Sigmoid colon (tissue), 7 donors: ENCODE results near the gene SLC9A3. TPM values are rescaled to one million over a fixed set of nuclear protein-coding genes. Genes with fewer than 3 reads are reported as not detected.

ENCODE experiments used
- DNase-seq: peaks from one replicate; pipeline ENCODE4 v3.0.0-alpha.2; 2019
- H3K27ac ChIP-seq, 4 donors: fragments of 200-600 bp; sonication (generic); one replicate each; pipeline ENCODE4 v1.5.1; 2016 to 2019; ENCODE audit warnings: mild to moderate bottlenecking in 1 of 4
- H3K27me3 ChIP-seq, 3 donors: fragments of 200-600 bp; sonication (generic); one replicate each; pipeline ENCODE4 v1.5.1; 2019; ENCODE audit warnings: mild to moderate bottlenecking in 1 of 3
- H3K36me3 ChIP-seq, 4 donors: fragments of 200-600 bp; sonication (generic); one replicate each; pipeline ENCODE4 v1.5.1; 2016 to 2019
- H3K4me1 ChIP-seq, 4 donors: fragments of 200-600 bp; sonication (generic); one replicate each; pipeline ENCODE4 v1.5.1; 2017 to 2019
- H3K4me3 ChIP-seq, 4 donors: fragments of 200-600 bp; sonication (generic); one replicate each; pipeline ENCODE4 v1.5.1; 2017 to 2019; ENCODE audit warnings: mild to moderate bottlenecking in 2 of 4, moderate library complexity in 1 of 4
- H3K9me3 ChIP-seq, 4 donors: fragments of 200-600 bp in 3 of 4; sonication (generic) in 3 of 4; one replicate each; pipeline versions ENCODE4 v1.5.1 to v1.6.1; 2013 to 2019
- CTCF ChIP-seq, 4 experiments: fragments of 450-650 bp in 3 of 4; fragments of 200-600 bp in 1 of 4; IDR thresholded peaks; one replicate each; pipeline ENCODE4 v1.5.1; 2016 to 2019; ENCODE audit warnings: antibody characterized with exemption in 4 of 4, mild to moderate bottlenecking in 3 of 4, moderate library complexity in 2 of 4
- EP300 ChIP-seq, 4 donors: sonication (generic); formaldehyde crosslinking; IDR thresholded peaks; one replicate each; pipeline ENCODE4 v1.6.1; 2017; ENCODE audit warnings: antibody characterized with exemption in 4 of 4
- POLR2A ChIP-seq, 2 donors: fragments of 450-650 bp; IDR thresholded peaks; one replicate each; pipeline ENCODE4 v1.6.1; 2016; ENCODE audit warnings: antibody characterized with exemption in 2 of 2, mild to moderate bottlenecking in 2 of 2, moderate library complexity in 2 of 2
- POLR2AphosphoS5 ChIP-seq, 4 donors: sonication (generic); formaldehyde crosslinking; IDR thresholded peaks; one replicate each; pipeline ENCODE4 v1.6.1; 2017; ENCODE audit warnings: antibody characterized with exemption in 4 of 4
- WGBS, 2 donors: extraction: QIAGEN DNeasy Blood & Tissue Kit; methylation state at CpG; one replicate each; pipeline ENCODE4 v1.1.7; 2013; 5-methylcytosine and 5-hydroxymethylcytosine counted together
- intact Hi-C: fragments of 100-400 bp; cut with DNase I; formaldehyde crosslinking; loops from one replicate; pipeline ENCODE4 v1.15.1; 2023
- polyA plus RNA-seq, 3 donors: library from polyadenylated mRNA; stranded (reverse); fragments of 200-250 nt; gene quantifications; one replicate each; pipeline ENCODE4 v1.2.3, GENCODE V29; 2013
- small RNA-seq, 3 donors: library from RNA; depleted of rRNA; stranded (forward); fragments of <200 nt; gene quantifications; one replicate each; pipeline ENCODE3, GENCODE V24; 2016
- total RNA-seq, 4 donors: library from RNA; depleted of rRNA; stranded (reverse); fragments of >200 nt; gene quantifications; one replicate each; pipeline ENCODE4 v1.1.0, GENCODE V29; 2016
- donor health status: healthy with polysubstance abuse.
- donor health status: Bipolar disorder and iron deficiency.
- donor health status: healthy.

Gene SLC9A3
- total and polyA plus RNA-seq, 7 donors: 0.83 to 51.3 (median 2.5) TPM

DNA sequence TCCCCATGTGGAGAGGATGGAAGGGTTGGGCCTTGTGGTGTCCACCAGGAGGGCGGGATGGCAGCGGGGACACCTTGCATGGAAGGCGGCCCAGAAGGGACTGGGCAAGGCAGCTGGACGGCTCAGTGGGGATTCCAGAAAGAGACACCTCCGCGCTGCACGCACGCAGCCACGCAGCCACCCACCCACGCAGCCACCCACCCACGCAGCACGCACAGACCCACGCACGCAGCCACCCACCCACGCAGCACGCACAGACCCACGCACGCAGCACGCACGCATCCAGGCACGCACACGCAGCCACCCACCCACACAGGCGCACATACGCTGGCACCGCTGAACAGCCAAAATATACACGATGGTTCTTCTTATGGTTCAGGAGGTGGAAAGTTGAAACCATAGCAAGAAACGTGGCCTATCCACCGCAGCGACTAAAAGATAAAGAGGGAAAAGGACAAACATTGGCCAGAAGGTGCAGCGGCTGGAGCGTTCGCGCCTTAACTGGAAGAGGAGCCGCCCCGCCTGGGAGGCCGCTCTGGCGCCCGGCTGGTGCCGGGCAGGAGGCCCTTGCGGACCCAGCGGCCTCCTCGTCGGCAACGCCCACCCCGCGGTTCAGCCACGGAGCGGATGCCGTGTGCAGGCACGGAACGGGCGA is 103.5 kb downstream of the SLC9A3 start:
- no peaks in the 10 kb centered on the region for H3K36me3 ChIP-seq
- TF ChIP-seq POLR2AphosphoS5 (IDR thresholded peaks at IDR 0.05) (no peak), CTCF (IDR thresholded peaks at IDR 0.05) (no peak), POLR2A (IDR thresholded peaks at IDR 0.05) (no peak), EP300 (IDR thresholded peaks at IDR 0.05) (no peak)
- peaks cover 0 to 4% (median 0%) of the 10 kb centered on the region in 4 donors for H3K4me1 ChIP-seq
- H3K9me3 ChIP-seq: no peaks in the 10 kb centered on the region
- no peak overlapping the region for H3K4me3 ChIP-seq
- peak; percentile 61 for DNase-seq
- peaks cover 0 to 2% (median 0%) of the 10 kb centered on the region in 3 donors for H3K27me3 ChIP-seq
- WGBS, 2 donors: 91 to 93% methylated on average over 52 of the region's 52 CpGs
- intact Hi-C loops: no loop called here
- no peak overlapping the region for H3K27ac ChIP-seq

Small RNA genes within 50 kb of the gene (small RNA-seq; reads per million reads assigned to genes)
- 0 reads per million in 3 donors for gene MIR4456

Other genes with a start within 250 kb of the SLC9A3 start
- 1 to 10 TPM in 1 of 4 donors, under 1 TPM in 2, not detected in 1; under 0.01 to 1.4 (median 0.68) TPM for gene AHRR, start 202.7 kb downstream of the SLC9A3 start, total RNA-seq
- 1 to 10 TPM in 2 of 3 donors, under 1 TPM in 1; 0.85 to 1.8 (median 1.2) TPM for gene AHRR, start 202.7 kb downstream of the SLC9A3 start, polyA plus RNA-seq
- gene EXOC3, start 81.3 kb downstream of the SLC9A3 start, total RNA-seq: 10 to 100 TPM; 45.7 to 68.7 (median 48.5) TPM
- 10 to 100 TPM; 18.6 to 60.9 (median 36.1) TPM for gene EXOC3, start 81.3 kb downstream of the SLC9A3 start, polyA plus RNA-seq
- 1 to 10 TPM in 2 of 4 donors, under 1 TPM in 2; 0.36 to 5.0 (median 1.4) TPM for gene CEP72, start 87.9 kb upstream of the SLC9A3 start, total RNA-seq
- 1 to 10 TPM in 2 of 3 donors, under 1 TPM in 1; 0.60 to 7.1 (median 1.6) TPM for gene CEP72, start 87.9 kb upstream of the SLC9A3 start, polyA plus RNA-seq
- gene TPPP, start 168.9 kb upstream of the SLC9A3 start, total RNA-seq: 10 to 100 TPM in 1 of 4 donors, 1 to 10 TPM in 3; 7.1 to 15.5 (median 7.6) TPM
- gene TPPP, start 168.9 kb upstream of the SLC9A3 start, polyA plus RNA-seq: 1 to 10 TPM in 2 of 3 donors, under 1 TPM in 1; 0.60 to 3.2 (median 2.6) TPM